H9 (cell line): ENCODE results near the gene ADAT3. TPM values are rescaled to one million over a fixed set of nuclear protein-coding genes. Genes with fewer than 3 reads are reported as not detected.

Source experiments
- DNase-seq: peaks from one replicate; pipeline ENCODE4 v3.0.0-alpha.2; 2017
- H2AFZ ChIP-seq: one replicate; pipeline ENCODE4 v1.6.1; 2013; ENCODE audit warnings: mild to moderate bottlenecking, low read length, control low read depth, moderate library complexity
- H2AK5ac ChIP-seq: 2 replicates; pipeline ENCODE4 v1.6.1; 2013; ENCODE audit warnings: low read length, control low read depth, mixed read lengths; ENCODE audit not compliant: insufficient read length
- H2BK120ac ChIP-seq: one replicate; pipeline ENCODE4 v1.6.1; 2013; ENCODE audit warnings: low read depth, mild to moderate bottlenecking, low read length, control low read depth, inconsistent platforms; ENCODE audit not compliant: poor library complexity, severe bottlenecking
- H2BK12ac ChIP-seq: 2 replicates; pipeline ENCODE4 v1.6.1; 2013; ENCODE audit warnings: low read length, control low read depth, mixed read lengths, low read depth; ENCODE audit not compliant: insufficient read length
- H2BK15ac ChIP-seq: 2 replicates; pipeline ENCODE4 v1.6.1; 2013; ENCODE audit warnings: low read depth, low read length, control low read depth
- H2BK20ac ChIP-seq: one replicate; pipeline ENCODE4 v1.6.1; 2013; ENCODE audit warnings: low read depth, mild to moderate bottlenecking, low read length, control low read depth, inconsistent platforms; ENCODE audit not compliant: poor library complexity, severe bottlenecking
- H2BK5ac ChIP-seq: 2 replicates; pipeline ENCODE4 v1.6.1; 2013; ENCODE audit warnings: low read length, control low read depth, mixed read lengths; ENCODE audit not compliant: insufficient read length
- H3K14ac ChIP-seq: 2 replicates; pipeline ENCODE4 v1.6.1; 2013; ENCODE audit warnings: low read length, control low read depth; ENCODE audit not compliant: insufficient read depth
- H3K18ac ChIP-seq: 2 replicates; pipeline ENCODE4 v1.6.1; 2013; ENCODE audit warnings: low read depth, mild to moderate bottlenecking, mixed read lengths, low read length, control low read depth; ENCODE audit not compliant: insufficient read length
- H3K23ac ChIP-seq: 2 replicates; pipeline ENCODE4 v1.6.1; 2013; ENCODE audit warnings: low read length, control low read depth, mixed read lengths, low read depth; ENCODE audit not compliant: insufficient read length
- H3K23me2 ChIP-seq: 2 replicates; pipeline ENCODE4 v1.6.1; 2013; ENCODE audit warnings: low read depth, mild to moderate bottlenecking, mixed read lengths, low read length, control low read depth; ENCODE audit not compliant: insufficient read length, poor library complexity, severe bottlenecking
- H3K27ac ChIP-seq: 2 replicates; pipeline ENCODE4 v1.5.1; 2013; ENCODE audit warnings: low read length, control low read depth, mixed read lengths, low read depth; ENCODE audit not compliant: insufficient read length
- H3K27me3 ChIP-seq: 2 replicates; pipeline ENCODE4 v1.6.1; 2013; ENCODE audit warnings: low read length, control low read depth, inconsistent platforms; ENCODE audit not compliant: insufficient read depth
- H3K4ac ChIP-seq: 2 replicates; pipeline ENCODE4 v1.6.1; 2013; ENCODE audit warnings: low read depth, mild to moderate bottlenecking, control low read depth, inconsistent platforms, low read length, moderate library complexity
- H3K4me1 ChIP-seq: 2 replicates; pipeline ENCODE4 v1.6.1; 2013; ENCODE audit warnings: low read length, control low read depth, inconsistent platforms; ENCODE audit not compliant: insufficient read depth
- H3K4me2 ChIP-seq: 2 replicates; pipeline ENCODE4 v1.6.1; 2013; ENCODE audit warnings: low read length, control low read depth, mixed read lengths; ENCODE audit not compliant: insufficient read length, insufficient read depth
- H3K56ac ChIP-seq: 2 replicates; pipeline ENCODE4 v1.6.1; 2013; ENCODE audit warnings: low read depth, mild to moderate bottlenecking, mixed read lengths, low read length, control low read depth; ENCODE audit not compliant: insufficient read length
- H3K79me1 ChIP-seq: 2 replicates; pipeline ENCODE4 v1.6.1; 2013; ENCODE audit warnings: low read depth, mild to moderate bottlenecking, moderate library complexity, low read length, control low read depth, inconsistent platforms; ENCODE audit not compliant: insufficient read depth, poor library complexity, severe bottlenecking
- H3K79me2 ChIP-seq: 2 replicates; pipeline ENCODE4 v1.6.1; 2013; ENCODE audit warnings: low read length, control low read depth, inconsistent platforms; ENCODE audit not compliant: insufficient read depth
- H3K9ac ChIP-seq: 2 replicates; pipeline ENCODE4 v1.6.1; 2013; ENCODE audit warnings: low read length, control low read depth, mixed read lengths; ENCODE audit not compliant: insufficient read length; ENCODE audit errors: extremely low read depth
- H3K9me3 ChIP-seq: one replicate; pipeline ENCODE4 v1.6.1; 2013; ENCODE audit warnings: low read depth, low read length, inconsistent platforms; ENCODE audit not compliant: control insufficient read depth
- H3T11ph ChIP-seq: one replicate; pipeline ENCODE4 v1.6.1; 2013; ENCODE audit warnings: mild to moderate bottlenecking, low read length, control low read depth, inconsistent platforms
- H4K20me1 ChIP-seq: one replicate; pipeline ENCODE4 v1.6.1; 2013; ENCODE audit not compliant: control insufficient read depth, insufficient read length, insufficient read depth
- H4K5ac ChIP-seq: 2 replicates; pipeline ENCODE4 v1.6.1; 2013; ENCODE audit warnings: low read depth, mild to moderate bottlenecking, mixed read lengths, low read length, control low read depth; ENCODE audit not compliant: insufficient read length
- H4K8ac ChIP-seq: replicated peaks from 2 replicates; pipeline ENCODE4 v1.6.1; 2013; ENCODE audit warnings: low read length, control low read depth, mixed read lengths, low read depth; ENCODE audit not compliant: insufficient read length
- H4K91ac ChIP-seq: 2 replicates; pipeline ENCODE4 v1.6.1; 2013; ENCODE audit warnings: low read depth, mild to moderate bottlenecking, moderate library complexity, mixed read lengths, low read length, control low read depth; ENCODE audit not compliant: insufficient read length
- H3K27ac Mint-ChIP-seq, 3 experiments: 2 replicates in 2 of 3; 3 replicates in 1 of 3; pipeline ENCODE4 v1.8.0; 2020 to 2021; ENCODE audit warnings: mixed read lengths in 3 of 3, mild to moderate bottlenecking in 1 of 3, moderate library complexity in 1 of 3
- H3K27me3 Mint-ChIP-seq: 2 replicates; pipeline ENCODE4 v1.8.0; 2021; ENCODE audit warnings: low read depth, mild to moderate bottlenecking, moderate library complexity, mixed read lengths
- H3K36me3 Mint-ChIP-seq, 3 experiments: 2 replicates in 2 of 3; 3 replicates in 1 of 3; pipeline ENCODE4 v1.8.0; 2020 to 2021; ENCODE audit warnings: low read depth in 3 of 3, mixed read lengths in 3 of 3; ENCODE audit not compliant: insufficient read depth in 1 of 3
- H3K4me1 Mint-ChIP-seq, 2 experiments: 2 replicates each; pipeline ENCODE4 v1.8.0; 2020; ENCODE audit warnings: mixed read lengths in 2 of 2
- H3K4me3 Mint-ChIP-seq, 2 experiments: 2 replicates in 1 of 2; 3 replicates in 1 of 2; pipeline ENCODE4 v1.8.0; 2020 to 2021; ENCODE audit warnings: mild to moderate bottlenecking in 2 of 2, mixed read lengths in 2 of 2, moderate library complexity in 1 of 2
- H3K9me3 Mint-ChIP-seq, 2 experiments: 2 replicates in 1 of 2; 3 replicates in 1 of 2; pipeline ENCODE4 v1.8.0; 2020; ENCODE audit warnings: mild to moderate bottlenecking in 2 of 2, mixed read lengths in 2 of 2, moderate library complexity in 1 of 2
- WGBS: extraction: QIAGEN DNeasy Blood & Tissue Kit; methylation state at CpG from one replicate; pipeline ENCODE4 v1.1.7; 2013; ENCODE audit warnings: missing lambda C conversion rate, low lambda C conversion rate, mixed read lengths; ENCODE audit not compliant: insufficient read length; ENCODE audit errors: extremely low coverage; 5-methylcytosine and 5-hydroxymethylcytosine counted together
- total RNA-seq: library from RNA; stranded (reverse); gene quantifications from 2 replicates; pipeline ENCODE4 v1.2.1, GENCODE V29; 2021
- TF ChIP-seq, protein P1 (sequence below): fragments of 200-600 bp; sonication (generic); conservative IDR thresholded peaks from 3 replicates; pipeline ENCODE4 v1.8.0; 2021; ENCODE audit warnings: antibody characterized with exemption, mild to moderate bottlenecking

ADAT3 gene
- total RNA-seq, 1 experiment from 2014 or later: 12.2 TPM

DNA sequence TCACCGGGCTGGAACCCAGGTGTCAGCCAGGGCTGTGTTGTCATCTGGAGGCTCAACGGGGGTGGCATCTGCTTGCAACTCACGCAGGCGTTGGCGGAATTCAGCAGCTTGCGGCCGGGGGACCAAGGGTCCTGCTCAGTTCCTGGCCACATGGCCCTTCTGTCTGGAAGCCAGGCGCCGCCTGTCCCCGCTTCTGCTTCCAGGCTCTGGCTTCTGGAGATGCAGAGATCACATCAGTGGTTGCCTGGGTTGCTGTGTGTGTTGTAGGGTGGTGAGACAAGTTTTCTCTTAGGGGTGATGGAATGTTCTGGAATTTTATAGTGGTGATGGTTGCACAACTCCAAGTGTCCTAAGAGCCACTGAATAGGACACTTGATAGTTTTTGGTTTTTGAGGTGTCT is 5.0 kb downstream of the ADAT3 start:
- Histone ChIP-seq H3K9ac (no peak overlapping the region), H3K4me1 (0 out of 2 replicates have a peak, but pooled peaks cover 2% of the 10 kb centered on the region), H3K23ac (no peak overlapping the region), H2BK12ac (no peak overlapping the region), H4K20me1 (no peaks in the 10 kb centered on the region), H3K9me3 (no peaks in the 10 kb centered on the region), H3K4ac (no peak overlapping the region), H3K18ac (no peak overlapping the region), H3K27me3 (no peaks in the 10 kb centered on the region), H3K79me1 (peaks cover 4% of the 10 kb centered on the region), H2BK5ac (no peak overlapping the region), H4K8ac (no peak overlapping the region), H2BK15ac (no peak overlapping the region), H3K56ac (no peak overlapping the region), H2BK120ac (no peak overlapping the region), H2AK5ac (no peak overlapping the region), H3K23me2 (no peaks in the 10 kb centered on the region), H4K5ac (no peak overlapping the region), H2BK20ac (no peak overlapping the region), H4K91ac (no peak overlapping the region), H3K27ac (no peak overlapping the region), H3K4me2 (no peak overlapping the region), H3T11ph (no peak overlapping the region), H2AFZ (no peak overlapping the region), H3K79me2 (peaks cover 17% of the 10 kb centered on the region; the same call in 1 of the 2 replicates), H3K14ac (no peak overlapping the region; the same call in 1 of the 2 replicates)
- peak overlapping the region in 2 of 3 experiments; percentile 38 to 87; a peak in 4 of 7 replicates for H3K27ac Mint-ChIP-seq
- no CpG with 5 or more reads among the region's 10 CpGs for WGBS
- no peak overlapping the region; a peak in 1 of 5 replicates for H3K4me3 Mint-ChIP-seq
- no peaks in the 10 kb centered on the region for H3K27me3 Mint-ChIP-seq
- TF ChIP-seq, protein P1, sequence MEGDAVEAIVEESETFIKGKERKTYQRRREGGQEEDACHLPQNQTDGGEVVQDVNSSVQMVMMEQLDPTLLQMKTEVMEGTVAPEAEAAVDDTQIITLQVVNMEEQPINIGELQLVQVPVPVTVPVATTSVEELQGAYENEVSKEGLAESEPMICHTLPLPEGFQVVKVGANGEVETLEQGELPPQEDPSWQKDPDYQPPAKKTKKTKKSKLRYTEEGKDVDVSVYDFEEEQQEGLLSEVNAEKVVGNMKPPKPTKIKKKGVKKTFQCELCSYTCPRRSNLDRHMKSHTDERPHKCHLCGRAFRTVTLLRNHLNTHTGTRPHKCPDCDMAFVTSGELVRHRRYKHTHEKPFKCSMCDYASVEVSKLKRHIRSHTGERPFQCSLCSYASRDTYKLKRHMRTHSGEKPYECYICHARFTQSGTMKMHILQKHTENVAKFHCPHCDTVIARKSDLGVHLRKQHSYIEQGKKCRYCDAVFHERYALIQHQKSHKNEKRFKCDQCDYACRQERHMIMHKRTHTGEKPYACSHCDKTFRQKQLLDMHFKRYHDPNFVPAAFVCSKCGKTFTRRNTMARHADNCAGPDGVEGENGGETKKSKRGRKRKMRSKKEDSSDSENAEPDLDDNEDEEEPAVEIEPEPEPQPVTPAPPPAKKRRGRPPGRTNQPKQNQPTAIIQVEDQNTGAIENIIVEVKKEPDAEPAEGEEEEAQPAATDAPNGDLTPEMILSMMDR: no peak
- peaks cover 3 to 5% of the 10 kb centered on the region in 2 experiments; a peak in 2 of 4 replicates for H3K4me1 Mint-ChIP-seq
- no peaks in the 10 kb centered on the region for H3K9me3 Mint-ChIP-seq
- DNase-seq: no peak
- peaks cover 11 to 23% (median 15%) of the 10 kb centered on the region in 3 experiments for H3K36me3 Mint-ChIP-seq
